Psoas muscle (tissue), 8 donors: ENCODE results near the gene NUP50. TPM values are rescaled to one million over a fixed set of nuclear protein-coding genes. Genes with fewer than 3 reads are reported as not detected.

Experiments
- ATAC-seq, 4 donors: fragments of 200-7000 bp; cut with Tn5 transposase; one replicate each; pipeline ENCODE4 v1.9.1; 2020; ENCODE audit warnings: moderate library complexity in 3 of 4, mild to moderate bottlenecking in 2 of 4
- DNase-seq, 2 donors: peaks; one replicate each; pipeline ENCODE4 v3.0.0-alpha.2; 2020
- H3K27ac ChIP-seq: fragments of 200-600 bp; one replicate; pipeline ENCODE4 v1.8.0; 2022
- H3K27me3 ChIP-seq, 3 donors: fragments of 200-600 bp in 1 of 3; one replicate each; pipeline versions ENCODE4 v1.6.1 to v1.8.0; 2013 to 2022; ENCODE audit warnings: low read length in 2 of 3, mild to moderate bottlenecking in 2 of 3, moderate library complexity in 1 of 3; ENCODE audit not compliant: insufficient read depth in 3 of 3
- H3K36me3 ChIP-seq, 2 donors: fragments of 200-600 bp in 1 of 2; one replicate each; pipeline versions ENCODE4 v1.6.1 to v1.8.0; 2013 to 2022; ENCODE audit warnings: low read depth in 1 of 2, mild to moderate bottlenecking in 1 of 2, moderate library complexity in 1 of 2; ENCODE audit not compliant: insufficient read depth in 1 of 2
- H3K4me1 ChIP-seq: fragments of 200-600 bp; one replicate; pipeline ENCODE4 v1.8.0; 2022
- H3K4me3 ChIP-seq: fragments of 200-600 bp; one replicate; pipeline ENCODE4 v1.8.0; 2022; ENCODE audit warnings: mild to moderate bottlenecking
- H3K9me3 ChIP-seq: fragments of 200-600 bp; one replicate; pipeline ENCODE4 v1.8.0; 2022
- CTCF ChIP-seq: fragments of 200-600 bp; IDR thresholded peaks from one replicate; pipeline ENCODE4 v1.8.0; 2022; ENCODE audit warnings: antibody characterized with exemption
- WGBS, 3 donors: extraction: QIAGEN DNeasy Blood & Tissue Kit; methylation state at CpG; one replicate each; pipeline versions ENCODE4 v1.1.6 to v1.1.7; 2013; 5-methylcytosine and 5-hydroxymethylcytosine counted together
- intact Hi-C, 2 donors: fragments of 100-400 bp; cut with DNase I; formaldehyde crosslinking; loops; one replicate each; pipeline versions ENCODE4 v1.11.0 to v1.14.2; 2022
- polyA plus RNA-seq, 3 donors: library from polyadenylated mRNA; stranded (reverse); fragments of 200-250 nt; gene quantifications; one replicate each; pipeline ENCODE4 v1.2.3, GENCODE V29; 2013
- total RNA-seq, 4 donors: library from RNA; stranded (reverse); fragmentation: NEBNext Ultra II Directional in 2 of 4; extraction: Animal tissue kit (Norgen Biotek cat#: 25700) in 2 of 4; gene quantifications; one replicate each; pipeline versions ENCODE4 v1.2.1 to v1.2.4, GENCODE V29; 2021 to 2023
- donor health status: healthy with polysubstance abuse.
- donor health status: DM: no; HTN: no; CAD: no; lungs with moderate emphysema.
- donor health status: Bipolar disorder and iron deficiency.
- donor health status: healthy.
- donor health status: DM: yes; HTN: yes; CAD: no.
- donor health status: DM: no; HTN: no; CAD: no.
- donor health status: DM: no; HTN: no; CAD: no.
- donor health status: DM: yes; HTN: yes; CAD: no.

NUP50 gene
- total and polyA plus RNA-seq, 7 donors, result 6.1 to 26.6 (median 20.3) TPM

GRCh38 chr22:45144916-45145315, 18.8 kb upstream of the NUP50 start:
- peaks cover 0 to 1% of the 10 kb centered on the region in 2 donors for H3K36me3 ChIP-seq
- no peak for ATAC-seq
- 54 to 76% (median 74%) methylated on average over 1 of the region's 1 CpG for WGBS, 3 donors
- H3K4me3 ChIP-seq, result no peak overlapping the region
- H3K9me3 ChIP-seq, result no peaks in the 10 kb centered on the region
- H3K27me3 ChIP-seq, result no peaks in the 10 kb centered on the region
- intact Hi-C loops, result no loop called here
- TF ChIP-seq CTCF, result no peak
- no peaks in the 10 kb centered on the region for H3K4me1 ChIP-seq
- no peak for DNase-seq
- no peak overlapping the region for H3K27ac ChIP-seq

- Histone ChIP-seq H3K4me1 (no peaks in the 10 kb centered on the region), H3K9me3 (no peaks in the 10 kb centered on the region), H3K4me3 (no peak overlapping the region), H3K27me3 (no peaks in the 10 kb centered on the region), H3K27ac (no peak overlapping the region), H3K36me3 (peaks cover 0 to 22% of the 10 kb centered on the region in 2 donors)
- DNase-seq (no peak), ATAC-seq (no peak)
- intact Hi-C loops, result loop anchor here in 1 of 2 donors (10.0 kb wide), 1 partner anchor 1685 kb away; no protein-coding TSS in a partner anchor
- 87 to 91% (median 87%) methylated on average over 2 of the region's 2 CpGs for WGBS, 3 donors
- TF ChIP-seq CTCF, result no peak
Measured at GRCh38 chr22:45149671-45150070, 14.1 kb upstream of the NUP50 start.

- Histone ChIP-seq H3K27ac (no peak overlapping the region), H3K9me3 (no peaks in the 10 kb centered on the region), H3K36me3 (peaks cover 0 to 22% of the 10 kb centered on the region in 2 donors), H3K4me1 (no peaks in the 10 kb centered on the region), H3K4me3 (no peak overlapping the region), H3K27me3 (no peaks in the 10 kb centered on the region)
- no peak for TF ChIP-seq CTCF
- ATAC-seq (no peak), DNase-seq (no peak)
- 47 to 93% (median 83%) methylated on average over 2 of the region's 2 CpGs for whole genome bisulfite sequencing, 3 donors
- intact Hi-C loops, result loop anchor here in 1 of 2 donors (10.0 kb wide), 1 partner anchor 1685 kb away; no protein-coding TSS in a partner anchor
Measured at GRCh38 chr22:45150139-45150538, 13.6 kb upstream of the NUP50 start.

- 91 to 93% (median 92%) methylated on average over 6 of the region's 6 CpGs for WGBS, 3 donors
Measured at GRCh38 chr22:45151503-45151902, 12.2 kb upstream of the NUP50 start.

More at GRCh38 chr22:45151503-45151902, 12.2 kb upstream of the NUP50 start:
- Histone ChIP-seq H3K9me3 (no peaks in the 10 kb centered on the region), H3K27me3 (no peaks in the 10 kb centered on the region), H3K36me3 (peaks cover 0 to 36% of the 10 kb centered on the region in 2 donors), H3K4me3 (no peak overlapping the region), H3K4me1 (no peaks in the 10 kb centered on the region), H3K27ac (no peak overlapping the region)
- intact Hi-C loops, result loop anchor here in 1 of 2 donors (10.0 kb wide), 1 partner anchor 1683 kb away; no protein-coding TSS in a partner anchor
- TF ChIP-seq CTCF, result no peak
- no peak for ATAC-seq
- DNase-seq, result no peak
